ENCODE results near the gene ATF4.

ATF4 gene

DNA sequence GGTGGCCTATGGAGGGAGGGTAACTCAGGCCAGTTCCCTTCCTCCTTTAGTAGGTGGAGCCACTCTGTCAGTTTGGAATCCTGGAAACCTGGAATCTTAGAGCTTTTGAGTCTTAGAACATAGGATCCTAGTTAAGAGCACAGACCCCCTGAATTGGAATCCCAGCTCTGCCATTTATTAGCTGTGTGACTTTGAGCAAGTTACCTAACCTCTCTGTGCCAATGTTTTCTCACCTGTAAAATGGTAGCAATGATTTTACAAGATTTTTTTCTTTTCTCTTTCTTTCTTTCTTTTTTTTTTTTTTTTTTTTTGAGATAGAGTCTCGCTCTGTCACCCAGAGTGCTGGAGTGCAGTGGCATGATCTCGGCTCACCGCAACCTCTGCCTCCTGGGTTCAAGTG, 33.1 kb downstream of the ATF4 start:
- Histone ChIP-seq H3K4me3 (ENCODE audit: insufficient read depth, low read length, poor library complexity, severe bottlenecking) (no peak overlapping the region), H3K4me2 (ENCODE audit: low read depth, low read length, poor library complexity, severe bottlenecking) (no peak overlapping the region), H3K27me3 (ENCODE audit: low read length) (no peaks in the 10 kb centered on the region), H3K9me3 (ENCODE audit: insufficient read depth, low read length) (no peaks in the 10 kb centered on the region), H3K36me3 (ENCODE audit: low read length) (no peaks in the 10 kb centered on the region), H2AFZ (ENCODE audit: low read depth, low read length, severe bottlenecking) (no peak overlapping the region), H3K9ac (ENCODE audit: low read length) (no peak overlapping the region), H3K79me2 (ENCODE audit: insufficient read depth, low read length) (no peaks in the 10 kb centered on the region), H3K27ac (ENCODE audit: low read depth, low read length) (no peak overlapping the region), H4K20me1 (ENCODE audit: low read depth, low read length) (no peaks in the 10 kb centered on the region), H3K9me2 (replicated peaks; ENCODE audit: insufficient read depth, low read length) (no peaks in the 10 kb centered on the region), H3F3A (ENCODE audit: insufficient read depth) (no peaks in the 10 kb centered on the region)
- TF ChIP-seq, protein P1, sequence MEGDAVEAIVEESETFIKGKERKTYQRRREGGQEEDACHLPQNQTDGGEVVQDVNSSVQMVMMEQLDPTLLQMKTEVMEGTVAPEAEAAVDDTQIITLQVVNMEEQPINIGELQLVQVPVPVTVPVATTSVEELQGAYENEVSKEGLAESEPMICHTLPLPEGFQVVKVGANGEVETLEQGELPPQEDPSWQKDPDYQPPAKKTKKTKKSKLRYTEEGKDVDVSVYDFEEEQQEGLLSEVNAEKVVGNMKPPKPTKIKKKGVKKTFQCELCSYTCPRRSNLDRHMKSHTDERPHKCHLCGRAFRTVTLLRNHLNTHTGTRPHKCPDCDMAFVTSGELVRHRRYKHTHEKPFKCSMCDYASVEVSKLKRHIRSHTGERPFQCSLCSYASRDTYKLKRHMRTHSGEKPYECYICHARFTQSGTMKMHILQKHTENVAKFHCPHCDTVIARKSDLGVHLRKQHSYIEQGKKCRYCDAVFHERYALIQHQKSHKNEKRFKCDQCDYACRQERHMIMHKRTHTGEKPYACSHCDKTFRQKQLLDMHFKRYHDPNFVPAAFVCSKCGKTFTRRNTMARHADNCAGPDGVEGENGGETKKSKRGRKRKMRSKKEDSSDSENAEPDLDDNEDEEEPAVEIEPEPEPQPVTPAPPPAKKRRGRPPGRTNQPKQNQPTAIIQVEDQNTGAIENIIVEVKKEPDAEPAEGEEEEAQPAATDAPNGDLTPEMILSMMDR (IDR thresholded peaks at IDR 0.05; ENCODE audit: insufficient read depth, low read length, poor library complexity, severe bottlenecking) = no peak

DNA sequence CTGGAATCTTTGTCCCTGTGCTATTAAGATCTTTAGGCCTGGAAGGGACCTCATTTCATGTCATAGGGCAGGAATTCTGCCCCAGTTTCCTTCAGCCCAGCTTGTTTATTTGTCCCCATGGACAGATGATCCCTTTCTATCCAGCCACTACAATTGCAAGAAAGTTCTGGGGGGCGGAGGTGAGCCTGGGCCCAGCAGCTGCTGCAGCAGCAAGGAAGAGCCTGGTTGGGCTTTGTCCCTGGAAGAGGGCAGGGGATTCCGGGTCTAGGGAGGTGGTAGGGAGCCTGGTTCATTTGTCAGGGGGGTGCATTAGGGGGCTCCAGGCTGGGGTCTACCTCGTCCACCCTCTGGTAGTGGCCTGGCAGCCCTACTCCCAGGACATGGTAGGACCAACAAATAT, 33.8 kb downstream of the ATF4 start:
- no peaks in the 10 kb centered on the region for H3K9me2 ChIP-seq (replicated peaks; ENCODE audit: insufficient read depth, low read length)
- no peak overlapping the region for H3K4me2 ChIP-seq (ENCODE audit: low read depth, low read length, poor library complexity, severe bottlenecking)
- no peak overlapping the region for H2AFZ ChIP-seq (ENCODE audit: low read depth, low read length, severe bottlenecking)
- no peaks in the 10 kb centered on the region for H3K79me2 ChIP-seq (ENCODE audit: insufficient read depth, low read length)
- H4K20me1 ChIP-seq (ENCODE audit: low read depth, low read length) = no peaks in the 10 kb centered on the region
- H3K27me3 ChIP-seq (ENCODE audit: low read length) = no peaks in the 10 kb centered on the region
- no peak overlapping the region for H3K4me3 ChIP-seq (ENCODE audit: insufficient read depth, low read length, poor library complexity, severe bottlenecking)
- H3F3A ChIP-seq (ENCODE audit: insufficient read depth) = no peaks in the 10 kb centered on the region
- H3K36me3 ChIP-seq (ENCODE audit: low read length) = no peaks in the 10 kb centered on the region
- H3K27ac ChIP-seq (ENCODE audit: low read depth, low read length) = no peak overlapping the region
- no peak overlapping the region for H3K9ac ChIP-seq (ENCODE audit: low read length)
- no peaks in the 10 kb centered on the region for H3K9me3 ChIP-seq (ENCODE audit: insufficient read depth, low read length)
- TF ChIP-seq, protein P1 (IDR thresholded peaks at IDR 0.05; ENCODE audit: insufficient read depth, low read length, poor library complexity, severe bottlenecking) = no peak

DNA sequence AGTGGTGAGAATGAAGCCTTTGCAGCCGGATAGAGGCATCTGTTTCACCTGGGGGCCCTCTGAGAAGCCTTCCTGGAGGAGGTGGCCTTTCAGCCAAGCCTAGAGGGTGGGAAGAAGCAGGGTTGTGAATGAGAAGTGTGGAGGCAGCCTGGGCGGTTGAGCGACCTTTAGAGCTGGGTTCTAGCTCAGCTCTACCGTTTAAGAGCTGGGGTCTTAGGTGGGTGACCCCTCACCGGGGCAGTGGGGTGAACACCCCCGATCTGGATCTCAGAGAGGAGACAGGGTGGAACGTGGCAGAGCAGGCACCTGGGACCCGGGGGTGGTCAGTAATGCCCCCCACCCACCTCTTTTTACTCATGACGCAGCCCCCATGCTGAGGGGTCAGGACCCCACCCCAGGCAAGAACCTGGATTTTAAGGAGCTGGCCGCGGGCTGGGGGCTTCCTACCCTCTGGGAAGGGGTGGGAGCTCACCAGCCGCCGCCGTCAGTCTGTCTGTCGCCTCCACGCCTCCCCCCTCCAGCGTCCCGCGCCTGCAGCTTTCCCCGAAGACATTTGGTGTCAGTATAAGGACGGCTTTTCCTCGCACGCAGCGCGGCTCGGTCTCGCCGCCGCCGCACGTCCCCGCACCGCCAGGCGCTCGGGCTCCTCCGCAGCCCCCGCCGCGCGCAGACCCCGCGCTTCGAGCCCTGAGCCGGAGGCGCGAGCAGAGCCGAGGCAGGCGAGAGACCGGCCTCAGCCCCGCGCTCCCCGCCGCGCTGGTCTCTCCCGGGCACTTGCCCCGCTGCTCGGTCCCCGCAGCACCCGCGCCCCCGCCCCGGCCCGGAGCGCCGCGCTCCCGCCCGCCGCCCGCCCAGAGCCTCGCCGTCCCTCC, 36.8 kb downstream of the ATF4 start:
- Histone ChIP-seq H3K27me3 (ENCODE audit: low read length) (no peaks in the 10 kb centered on the region), H3K9me3 (ENCODE audit: insufficient read depth, low read length) (no peaks in the 10 kb centered on the region), H3K36me3 (ENCODE audit: low read length) (no peaks in the 10 kb centered on the region), H3K9me2 (replicated peaks; ENCODE audit: insufficient read depth, low read length) (no peaks in the 10 kb centered on the region), H3K9ac (ENCODE audit: low read length) (no peak overlapping the region), H3K4me2 (ENCODE audit: low read depth, low read length, poor library complexity, severe bottlenecking) (no peak overlapping the region), H3K4me3 (ENCODE audit: insufficient read depth, low read length, poor library complexity, severe bottlenecking) (no peak overlapping the region), H3F3A (ENCODE audit: insufficient read depth) (no peaks in the 10 kb centered on the region), H4K20me1 (ENCODE audit: low read depth, low read length) (no peaks in the 10 kb centered on the region), H3K79me2 (ENCODE audit: insufficient read depth, low read length) (no peaks in the 10 kb centered on the region), H3K27ac (ENCODE audit: low read depth, low read length) (no peak overlapping the region), H2AFZ (ENCODE audit: low read depth, low read length, severe bottlenecking) (no peak overlapping the region)
- TF ChIP-seq, protein P1 (IDR thresholded peaks at IDR 0.05; ENCODE audit: insufficient read depth, low read length, poor library complexity, severe bottlenecking) = no peak
- no peak for TF ChIP-seq EZH2phosphoT487 (conservative IDR thresholded peaks at IDR 0.05; ENCODE audit: low read length)

Data from SU-DHL-6 (cell line).